OCI-LY3 (cell line): ENCODE data around the gene WWTR1.

Source experiments
- H2AFZ ChIP-seq: fragments of 200-600, 300-600 bp; shearing (Covaris generic); 2 replicates; pipeline ENCODE4 v1.6.0; 2014; ENCODE audit warnings: antibody characterized with exemption, low read depth, low read length
- H3K27ac ChIP-seq: fragments of 200-600, 300-600 bp; sonication (generic); 2 replicates; pipeline ENCODE4 v1.5.1; 2014; ENCODE audit warnings: mild to moderate bottlenecking, low read length, moderate library complexity, mixed read lengths
- H3K27me3 ChIP-seq: fragments of 200-600, 300-600 bp; sonication (generic); 2 replicates; pipeline ENCODE4 v1.6.1; 2014; ENCODE audit warnings: low read depth, low read length, mixed read lengths
- H3K36me3 ChIP-seq: fragments of 200-600, 300-600 bp; sonication (generic); replicated peaks from 2 replicates; pipeline ENCODE3; 2014; ENCODE audit warnings: low read depth, low read length, mixed read lengths
- H3K4me1 ChIP-seq: fragments of 300-600, 200-600 bp; sonication (generic); 2 replicates; pipeline ENCODE4 v1.6.1; 2014; ENCODE audit warnings: low read length, mixed read lengths
- H3K4me2 ChIP-seq: fragments of 200-600, 300-600 bp; sonication (generic); 2 replicates; pipeline ENCODE4 v1.6.1; 2014; ENCODE audit warnings: low read length, mixed read lengths
- H3K4me3 ChIP-seq: fragments of 300-600, 200-600 bp; sonication (generic); 2 replicates; pipeline ENCODE4 v1.5.1; 2014; ENCODE audit warnings: antibody characterized with exemption, mild to moderate bottlenecking, low read length, moderate library complexity
- H3K79me2 ChIP-seq: fragments of 300-600, 200-600 bp; shearing (Covaris generic); 2 replicates; pipeline ENCODE4 v1.6.1; 2014; ENCODE audit warnings: mild to moderate bottlenecking, low read length, mixed read lengths
- H3K9ac ChIP-seq: fragments of 300-600, 200-600 bp; shearing (Covaris generic); 2 replicates; pipeline ENCODE4 v1.6.0; 2014; ENCODE audit warnings: mild to moderate bottlenecking, low read length, moderate library complexity
- H3K9me3 ChIP-seq: fragments of 200-600, 300-600 bp; shearing (Covaris generic); 2 replicates; pipeline ENCODE4 v1.6.1; 2014; ENCODE audit warnings: low read length, mixed read lengths; ENCODE audit not compliant: insufficient read depth
- H4K20me1 ChIP-seq: fragments of 200-600, 300-600 bp; sonication (generic); 2 replicates; pipeline ENCODE4 v1.6.1; 2016; ENCODE audit warnings: low read length, mixed read lengths; ENCODE audit not compliant: insufficient read depth
- EZH2phosphoT487 ChIP-seq: fragments of 200-600 bp; shearing (Covaris generic); IDR thresholded peaks from 2 replicates; pipeline ENCODE4 v1.6.1; 2018; ENCODE audit warnings: antibody characterized with exemption, mixed run types, low read depth
- TF ChIP-seq, protein P1 (sequence below): fragments of 200-600, 300-600 bp; sonication (generic); IDR thresholded peaks from 2 replicates; pipeline ENCODE4 v1.5.1; 2014; ENCODE audit warnings: antibody characterized with exemption, low read length, low read depth

Gene WWTR1

DNA sequence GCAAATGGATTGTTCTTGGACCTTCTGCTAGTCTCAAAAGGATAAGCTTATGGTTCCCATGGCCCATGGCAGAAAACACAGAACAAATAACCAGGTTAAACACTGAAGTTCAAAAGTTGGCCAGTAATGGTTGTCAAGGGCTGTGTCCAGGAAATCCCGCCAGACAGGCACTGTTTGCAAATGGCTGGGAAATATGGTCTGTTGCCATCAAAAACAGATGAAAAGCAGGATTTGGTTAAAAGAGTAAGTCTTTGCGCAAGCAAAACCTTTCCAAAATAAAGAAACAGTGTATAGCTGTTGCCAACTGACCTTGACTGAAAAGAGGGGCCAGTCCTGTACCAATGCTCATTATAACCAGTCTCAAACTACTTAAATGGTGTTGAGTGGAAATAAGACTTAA is 58.6 kb downstream of the WWTR1 start:
- no peak for TF ChIP-seq EZH2phosphoT487
- TF ChIP-seq, protein P1, sequence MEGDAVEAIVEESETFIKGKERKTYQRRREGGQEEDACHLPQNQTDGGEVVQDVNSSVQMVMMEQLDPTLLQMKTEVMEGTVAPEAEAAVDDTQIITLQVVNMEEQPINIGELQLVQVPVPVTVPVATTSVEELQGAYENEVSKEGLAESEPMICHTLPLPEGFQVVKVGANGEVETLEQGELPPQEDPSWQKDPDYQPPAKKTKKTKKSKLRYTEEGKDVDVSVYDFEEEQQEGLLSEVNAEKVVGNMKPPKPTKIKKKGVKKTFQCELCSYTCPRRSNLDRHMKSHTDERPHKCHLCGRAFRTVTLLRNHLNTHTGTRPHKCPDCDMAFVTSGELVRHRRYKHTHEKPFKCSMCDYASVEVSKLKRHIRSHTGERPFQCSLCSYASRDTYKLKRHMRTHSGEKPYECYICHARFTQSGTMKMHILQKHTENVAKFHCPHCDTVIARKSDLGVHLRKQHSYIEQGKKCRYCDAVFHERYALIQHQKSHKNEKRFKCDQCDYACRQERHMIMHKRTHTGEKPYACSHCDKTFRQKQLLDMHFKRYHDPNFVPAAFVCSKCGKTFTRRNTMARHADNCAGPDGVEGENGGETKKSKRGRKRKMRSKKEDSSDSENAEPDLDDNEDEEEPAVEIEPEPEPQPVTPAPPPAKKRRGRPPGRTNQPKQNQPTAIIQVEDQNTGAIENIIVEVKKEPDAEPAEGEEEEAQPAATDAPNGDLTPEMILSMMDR: no peak
- Histone ChIP-seq H3K4me2 (no peak overlapping the region), H2AFZ (no peak overlapping the region), H3K9ac (no peak overlapping the region), H3K4me1 (peaks cover 11% of the 10 kb centered on the region), H3K79me2 (no peaks in the 10 kb centered on the region), H3K36me3 (no peaks in the 10 kb centered on the region), H3K4me3 (no peak overlapping the region), H4K20me1 (no peaks in the 10 kb centered on the region), H3K27ac (no peak overlapping the region), H3K9me3 (no peaks in the 10 kb centered on the region), H3K27me3 (no peaks in the 10 kb centered on the region)

GRCh38 chr3:149596134-149596770 is 61.6 kb downstream of the WWTR1 start:
- 0 out of 2 replicates have a peak, but pooled peaks cover 3% of the 10 kb centered on the region for H3K27me3 ChIP-seq
- H2AFZ ChIP-seq: no peak overlapping the region
- H3K27ac ChIP-seq: no peak overlapping the region
- no peaks in the 10 kb centered on the region for H3K4me1 ChIP-seq
- no peaks in the 10 kb centered on the region for H4K20me1 ChIP-seq
- no peaks in the 10 kb centered on the region for H3K36me3 ChIP-seq
- H3K4me3 ChIP-seq: no peak overlapping the region
- H3K9me3 ChIP-seq: no peaks in the 10 kb centered on the region
- no peak overlapping the region for H3K4me2 ChIP-seq
- no peaks in the 10 kb centered on the region for H3K79me2 ChIP-seq
- no peak for TF ChIP-seq EZH2phosphoT487
- TF ChIP-seq, protein P1: no peak
- H3K9ac ChIP-seq: no peak overlapping the region

DNA sequence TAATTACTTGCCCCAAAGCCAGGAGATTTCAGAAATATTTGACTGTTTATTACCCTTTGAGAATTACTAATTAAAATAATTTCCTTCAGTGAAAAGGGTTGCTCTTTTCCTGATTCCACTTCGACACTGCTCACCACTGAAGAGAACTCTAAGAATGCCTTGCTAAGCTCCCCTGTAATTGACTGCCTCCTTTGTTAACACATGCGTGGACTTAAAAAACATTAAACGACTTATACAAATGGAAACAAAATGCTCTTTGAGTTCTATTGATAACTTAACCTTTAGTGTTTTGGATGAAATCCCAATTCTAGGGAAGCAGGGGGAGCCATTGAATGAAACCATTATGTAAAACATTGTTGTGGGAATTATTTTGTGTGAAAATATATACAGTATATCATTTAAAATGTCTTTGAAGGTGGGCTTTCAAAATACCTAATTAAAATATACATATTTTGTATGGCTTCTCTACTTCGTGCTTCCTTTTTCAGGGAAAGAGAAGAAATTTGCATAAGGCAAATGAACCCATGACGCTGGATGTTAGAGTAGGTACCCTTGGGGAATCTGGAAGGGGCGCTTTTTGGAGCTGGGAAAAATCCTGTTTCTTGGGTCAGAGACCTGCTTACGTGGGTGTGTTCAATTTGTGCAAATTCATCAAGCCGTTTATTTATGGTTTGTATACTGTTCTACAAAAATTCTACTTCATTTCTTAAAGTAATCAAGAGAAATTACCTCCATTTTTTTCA is 64.2 kb downstream of the WWTR1 start:
- H3K9me3 ChIP-seq: no peaks in the 10 kb centered on the region
- no peak overlapping the region for H3K4me2 ChIP-seq
- H3K4me1 ChIP-seq: no peaks in the 10 kb centered on the region
- TF ChIP-seq EZH2phosphoT487: no peak
- TF ChIP-seq, protein P1: no peak
- H3K27me3 ChIP-seq: 0 out of 2 replicates have a peak, but pooled peaks cover 3% of the 10 kb centered on the region
- no peak overlapping the region for H3K9ac ChIP-seq
- H3K79me2 ChIP-seq: no peaks in the 10 kb centered on the region
- no peaks in the 10 kb centered on the region for H3K36me3 ChIP-seq
- no peaks in the 10 kb centered on the region for H4K20me1 ChIP-seq
- no peak overlapping the region for H3K4me3 ChIP-seq
- H3K27ac ChIP-seq: no peak overlapping the region
- no peak overlapping the region for H2AFZ ChIP-seq

- Histone ChIP-seq H3K36me3 (no peaks in the 10 kb centered on the region), H3K27ac (no peak overlapping the region), H3K4me3 (no peak overlapping the region), H4K20me1 (no peaks in the 10 kb centered on the region), H3K9me3 (no peaks in the 10 kb centered on the region), H3K4me2 (no peak overlapping the region), H3K9ac (no peak overlapping the region), H3K4me1 (no peaks in the 10 kb centered on the region), H2AFZ (no peak overlapping the region), H3K27me3 (0 out of 2 replicates have a peak, but pooled peaks cover 3% of the 10 kb centered on the region), H3K79me2 (no peaks in the 10 kb centered on the region)
- TF ChIP-seq, protein P1: no peak
These were observed 65.0 kb downstream of the WWTR1 start for GRCh38 chr3:149592758-149593240.
